HG02798 (cell line): ENCODE results near the gene IER5.

Experiments
- ATAC-seq: cut with Tn5 transposase; IDR thresholded peaks from one replicate; pipeline ENCODE4 v1.9.1; 2021; ENCODE audit warnings: mild to moderate bottlenecking; ENCODE audit not compliant: unreplicated experiment, poor library complexity

IER5 gene

GRCh38 chr1:181129771-181130606, 41.5 kb downstream of the IER5 start:
- ATAC-seq, result no peak

- ATAC-seq, result peak; percentile 29
Observed at GRCh38 chr1:181131255-181131941, 42.9 kb downstream of the IER5 start.

GRCh38 chr1:181133441-181133951, 45.0 kb downstream of the IER5 start:
- ATAC-seq, result no peak

GRCh38 chr1:181133969-181134418, 45.5 kb downstream of the IER5 start:
- ATAC-seq, result no peak

GRCh38 chr1:181134543-181135436, 46.3 kb downstream of the IER5 start:
- peak; percentile 38 for ATAC-seq

GRCh38 chr1:181135437-181135731, 46.9 kb downstream of the IER5 start:
- ATAC-seq, result peak; percentile 25

- ATAC-seq, result no peak
Observed at GRCh38 chr1:181135815-181136737, 47.6 kb downstream of the IER5 start.

- ATAC-seq, result no peak
Observed at GRCh38 chr1:181136738-181137122, 48.2 kb downstream of the IER5 start.

GRCh38 chr1:181137217-181137743, 48.8 kb downstream of the IER5 start:
- no peak for ATAC-seq

- ATAC-seq, result no peak
Observed at GRCh38 chr1:181139631-181140061, 51.1 kb downstream of the IER5 start.

- no peak for ATAC-seq
Observed at GRCh38 chr1:181140398-181140797, 51.9 kb downstream of the IER5 start.

GRCh38 chr1:181140891-181141290, 52.4 kb downstream of the IER5 start:
- peak; percentile 31 for ATAC-seq

- ATAC-seq, result no peak
Observed at GRCh38 chr1:181141431-181141910, 53.0 kb downstream of the IER5 start.
